Measurements from ENCODE around the gene CASP10.
"Not testable (repeated sequence)": the region's sequence is repeated elsewhere in the genome, so short reads cannot be mapped to it uniquely, and the experiment has no call there.

CASP10 gene

DNA sequence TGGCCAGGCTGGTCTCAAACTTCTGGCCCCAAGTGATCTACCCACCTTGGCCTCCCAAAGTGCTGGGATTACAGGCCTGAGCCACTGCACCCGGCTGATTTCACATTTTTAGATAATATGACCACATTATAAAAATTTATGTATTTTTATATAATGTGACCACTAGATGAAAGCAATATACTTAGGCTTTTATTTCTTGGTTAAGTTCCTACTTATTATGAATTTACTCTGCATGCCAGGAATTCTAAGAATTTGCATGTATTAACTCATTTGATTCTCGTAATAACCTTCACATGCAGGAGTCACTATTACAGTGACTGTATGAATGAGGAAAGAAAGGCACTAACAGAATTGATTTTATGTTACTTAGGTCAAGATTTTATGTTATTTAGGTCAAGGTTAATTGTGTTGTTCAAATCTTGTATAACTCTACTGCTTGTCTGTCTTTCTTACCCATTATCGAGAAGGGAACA lies 51.8 kb downstream of the CASP10 start:
- H3K4me3 ChIP-seq (ENCODE audit: low read depth, low read length) = no peak overlapping the region
- TF ChIP-seq CTCF (IDR thresholded peaks at IDR 0.05; ENCODE audit: low read depth, low read length) = no peak

DNA sequence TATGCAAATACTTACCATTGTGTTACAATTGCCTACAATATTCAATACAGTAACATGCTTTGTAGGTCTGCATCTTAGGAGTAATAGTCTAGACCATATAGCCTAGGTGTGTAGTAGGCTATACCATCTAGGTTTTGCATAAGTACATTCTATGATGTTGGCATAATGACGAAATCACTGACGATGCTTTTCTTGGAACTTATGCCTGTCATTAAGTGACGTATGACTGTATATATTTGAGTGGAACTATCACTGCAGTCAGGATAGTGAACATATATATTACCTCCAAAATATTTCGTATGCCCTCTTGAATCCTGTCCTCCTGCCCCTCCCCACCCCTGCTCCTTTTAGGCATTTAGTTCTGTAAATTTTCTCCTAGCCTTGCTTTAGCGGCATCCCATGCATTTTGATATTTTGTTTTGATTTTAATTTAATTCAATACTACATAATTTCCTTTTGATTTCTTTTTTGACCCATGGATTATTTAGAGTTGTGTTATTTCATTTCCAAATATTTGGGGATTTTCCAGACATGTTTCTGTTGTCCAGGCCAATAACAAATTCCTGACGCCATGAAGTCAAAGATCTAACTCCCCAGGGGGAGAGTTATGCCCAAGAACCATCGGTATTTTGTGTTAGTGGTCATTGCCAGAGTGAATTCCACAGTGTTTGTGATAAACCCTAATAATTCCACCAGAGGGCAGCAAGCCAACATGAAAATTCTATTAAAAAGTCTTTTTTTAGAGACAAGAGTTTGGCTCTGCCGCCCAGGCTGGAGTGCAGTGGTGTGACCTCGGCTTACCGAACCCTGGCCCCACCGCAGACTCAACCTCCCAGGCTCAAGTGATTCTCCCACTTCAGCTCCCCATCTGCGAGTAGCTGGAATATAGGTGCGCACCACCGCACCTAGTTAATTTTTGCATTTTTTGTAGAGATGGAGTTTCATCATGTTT lies 53.2 kb downstream of the CASP10 start:
- H3K4me3 ChIP-seq (ENCODE audit: low read depth, low read length) = no peak overlapping the region; the same call in 1 of the 2 replicates
- TF ChIP-seq CTCF (IDR thresholded peaks at IDR 0.05; ENCODE audit: low read depth, low read length) = peak; percentile 41

DNA sequence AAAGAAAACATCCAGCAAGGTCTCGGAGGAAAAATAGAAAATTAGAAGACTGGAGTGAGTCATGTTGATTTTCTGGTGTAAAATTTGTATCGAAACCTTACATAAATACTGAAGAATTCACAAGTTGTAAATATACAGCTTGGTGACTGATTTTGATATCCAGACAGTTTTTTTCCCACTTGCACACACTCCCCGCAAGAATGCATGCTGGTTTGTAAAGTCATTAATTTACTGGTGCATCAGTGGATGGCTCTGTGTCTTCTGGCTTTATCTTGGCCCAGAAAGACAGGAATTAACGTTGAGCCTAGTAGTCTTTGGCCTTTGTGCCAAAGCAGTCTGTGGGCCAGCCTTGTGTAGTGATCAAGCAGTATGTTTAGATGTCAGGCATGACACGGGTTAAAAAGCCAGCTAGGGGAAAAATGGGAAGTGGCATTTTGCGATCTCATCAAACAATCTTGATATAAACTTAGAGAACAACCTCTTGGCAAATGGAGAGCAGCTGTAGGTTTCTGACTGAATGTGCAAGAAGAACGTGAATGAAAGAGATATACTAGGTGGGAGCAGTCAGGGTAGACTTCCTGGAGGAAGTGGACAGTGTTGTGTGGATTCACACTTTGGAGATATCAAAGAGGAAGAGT lies 54.7 kb downstream of the CASP10 start:
- H3K4me3 ChIP-seq (ENCODE audit: low read depth, low read length) = no peak overlapping the region
- no peak for TF ChIP-seq CTCF (IDR thresholded peaks at IDR 0.05; ENCODE audit: low read depth, low read length)

DNA sequence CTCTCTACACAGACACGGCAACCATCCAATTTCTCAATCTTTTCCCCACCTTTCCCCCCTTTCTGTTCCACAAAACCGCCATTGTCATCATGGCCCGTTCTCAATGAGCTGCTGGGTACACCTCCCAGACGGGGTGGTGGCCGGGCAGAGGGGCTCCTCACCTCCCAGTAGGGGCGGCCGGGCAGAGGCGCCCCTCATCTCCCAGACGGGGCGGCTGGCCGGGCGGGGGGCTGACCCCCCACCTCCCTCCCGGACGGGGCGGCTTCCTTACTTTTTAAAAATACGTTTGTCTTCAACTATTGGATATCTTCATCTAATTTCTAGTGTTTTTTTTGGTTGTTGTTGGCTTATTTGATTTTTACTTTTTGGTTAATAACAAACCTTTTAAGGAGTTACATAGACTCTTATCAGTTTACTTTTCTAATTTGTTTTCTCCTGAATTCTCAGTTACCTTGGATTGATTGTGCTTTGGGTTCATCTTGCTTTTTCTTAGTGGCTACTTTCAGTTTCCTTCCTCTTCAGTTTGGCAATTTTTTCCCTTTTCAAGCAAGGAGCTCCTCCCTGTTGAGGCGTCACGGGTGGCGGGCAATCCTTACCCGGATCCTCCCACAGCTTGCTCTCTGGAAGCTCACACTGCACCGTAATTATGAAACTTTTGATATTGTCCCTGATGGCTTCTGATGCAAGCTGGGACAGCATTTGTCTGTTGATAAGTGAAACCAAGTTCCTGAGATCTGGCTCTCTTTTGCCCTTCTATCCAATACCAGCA lies 56.4 kb downstream of the CASP10 start:
- not testable (repeated sequence) for H3K4me3 ChIP-seq (ENCODE audit: low read depth, low read length)

DNA sequence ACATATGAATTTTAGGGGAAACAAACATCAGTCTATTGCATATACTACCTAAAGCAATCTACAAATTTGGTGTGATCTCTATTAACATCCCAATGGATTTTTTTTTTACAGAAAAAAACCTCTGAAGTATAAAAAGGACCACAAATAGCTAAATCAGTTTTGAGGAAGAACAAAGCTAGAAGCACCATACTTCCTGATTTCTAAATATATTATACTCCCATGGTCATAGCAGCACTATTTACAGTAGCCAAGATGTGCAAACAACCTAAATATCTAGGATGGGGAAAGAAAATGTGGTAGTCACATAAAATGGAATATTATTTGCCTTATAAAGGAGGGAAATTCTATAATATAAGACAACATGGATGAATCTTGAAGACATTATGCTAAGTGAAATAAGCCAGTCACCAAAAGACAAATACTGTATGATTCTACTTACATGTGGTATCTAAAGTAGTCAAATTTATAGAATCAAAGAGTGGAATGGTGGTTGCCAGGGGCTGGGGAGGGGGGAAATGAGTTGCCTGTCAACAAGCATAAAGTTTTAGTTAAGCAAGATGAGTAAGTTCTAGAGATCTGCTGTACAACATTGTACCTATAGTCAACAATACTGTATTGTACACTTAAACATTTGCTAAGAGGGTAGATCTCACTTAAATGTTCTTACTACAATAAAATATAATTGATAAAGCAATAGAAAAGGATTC lies 59.8 kb downstream of the CASP10 start:
- no peak for TF ChIP-seq CTCF (IDR thresholded peaks at IDR 0.05; ENCODE audit: low read depth, low read length)
- H3K4me3 ChIP-seq (ENCODE audit: low read depth, low read length) = no peak overlapping the region

GRCh38 chr2:201244829-201245228 lies 61.9 kb downstream of the CASP10 start:
- H3K4me3 ChIP-seq (ENCODE audit: low read depth, low read length) = no peak overlapping the region
- TF ChIP-seq CTCF (IDR thresholded peaks at IDR 0.05; ENCODE audit: low read depth, low read length) = no peak

- TF ChIP-seq CTCF (IDR thresholded peaks at IDR 0.05; ENCODE audit: low read depth, low read length) = no peak
- no peak overlapping the region for H3K4me3 ChIP-seq (ENCODE audit: low read depth, low read length)
Measured at GRCh38 chr2:201246280-201246679, 63.3 kb downstream of the CASP10 start.

Data from WI38 (cell line).